GM19239 (cell line): ENCODE data around the gene ZCCHC14.
A peak's percentile ranks its signal among the peaks of the same experiment; 100 is the strongest.
"Not testable (repeated sequence)": the region's sequence is repeated elsewhere in the genome, so short reads cannot be mapped to it uniquely, and the experiment has no call there.

Experiments used
- DNase-seq: peaks from one replicate; pipeline ENCODE4 v3.0.0; 2011; ENCODE audit warnings: low spot score; ENCODE audit not compliant: insufficient read length
- FAIRE-seq: peaks from 2 replicates; lab custom pipeline; 2011; peaks lifted over from hg19 to GRCh38; lab: Jason Lieb, UNC

The ZCCHC14 gene

GRCh38 chr16:87391950-87392820, 100.6 kb downstream of the ZCCHC14 start, which contains the start of gene MAP1LC3B:
TSS of gene MAP1LC3B (plus strand) at chr16:87392336. CDS start at chr16:87392428, 92 bp downstream.
- DNase-seq = peak; percentile 92
- peak; percentile 52 for FAIRE-seq

GRCh38 chr16:87391324-87391949, 101.4 kb downstream of the ZCCHC14 start:
- DNase-seq = no peak
- FAIRE-seq = no peak

- FAIRE-seq (no peak), DNase-seq (no peak)
These were observed 102.0 kb downstream of the ZCCHC14 start for GRCh38 chr16:87390641-87391323.

GRCh38 chr16:87389914-87390313, 102.9 kb downstream of the ZCCHC14 start:
- DNase-seq, FAIRE-seq: not testable (repeated sequence)

GRCh38 chr16:87389245-87389644, 103.6 kb downstream of the ZCCHC14 start:
- no peak for DNase-seq
- FAIRE-seq = no peak

GRCh38 chr16:87388818-87389134, 104.0 kb downstream of the ZCCHC14 start:
- DNase-seq (no peak), FAIRE-seq (no peak)

GRCh38 chr16:87387942-87388817, 104.6 kb downstream of the ZCCHC14 start:
- DNase-seq (peak; percentile 79), FAIRE-seq (peak; percentile 96)

GRCh38 chr16:87384875-87385167, 108.0 kb downstream of the ZCCHC14 start:
- not testable (repeated sequence) for FAIRE-seq

GRCh38 chr16:87384162-87384874, 108.5 kb downstream of the ZCCHC14 start:
- DNase-seq = no peak
- FAIRE-seq = peak; percentile 44

More at GRCh38 chr16:87384875-87385167, 108.0 kb downstream of the ZCCHC14 start:
- DNase-seq = not testable (repeated sequence)

GRCh38 chr16:87383505-87384161, 109.2 kb downstream of the ZCCHC14 start, which contains the start of gene FBXO31:
TSS of gene FBXO31 (minus strand) at chr16:87383776. CDS start at chr16:87383744, 32 bp downstream.
- DNase-seq = peak; percentile 61
- no peak for FAIRE-seq

GRCh38 chr16:87382023-87382785, 110.6 kb downstream of the ZCCHC14 start:
- no peak for FAIRE-seq
- no peak for DNase-seq

- no peak for DNase-seq
- FAIRE-seq = no peak
These were observed 111.9 kb downstream of the ZCCHC14 start for GRCh38 chr16:87380881-87381280.

- FAIRE-seq = no peak
- DNase-seq = no peak
These were observed 112.4 kb downstream of the ZCCHC14 start for GRCh38 chr16:87380403-87380802.

GRCh38 chr16:87379312-87379752, 113.5 kb downstream of the ZCCHC14 start:
- FAIRE-seq, DNase-seq: not testable (repeated sequence)

- FAIRE-seq = no peak
- no peak for DNase-seq
These were observed 116.2 kb downstream of the ZCCHC14 start for GRCh38 chr16:87376660-87377059.

GRCh38 chr16:87375426-87376135, 117.2 kb downstream of the ZCCHC14 start:
- DNase-seq (no peak), FAIRE-seq (no peak)

GRCh38 chr16:87374313-87374712, 118.5 kb downstream of the ZCCHC14 start:
- FAIRE-seq (no peak), DNase-seq (no peak)
